Transverse colon (tissue), 4 donors: ENCODE measurements around the gene HMCN2.

ENCODE experiments used
- EP300 ChIP-seq: sonication (generic); formaldehyde crosslinking; IDR thresholded peaks from one replicate; pipeline ENCODE4 v1.6.1; 2017; ENCODE audit warnings: antibody characterized with exemption, low read depth
- POLR2A ChIP-seq: fragments of 450-650 bp; IDR thresholded peaks from one replicate; pipeline ENCODE4 v1.6.1; 2016; ENCODE audit warnings: antibody characterized with exemption, mild to moderate bottlenecking, moderate library complexity
- POLR2AphosphoS5 ChIP-seq, 3 donors: sonication (generic); formaldehyde crosslinking; IDR thresholded peaks; one replicate each; pipeline ENCODE4 v1.6.1; 2016; ENCODE audit warnings: antibody characterized with exemption in 3 of 3
- TF ChIP-seq, protein P1 (sequence below), 5 experiments: fragments of 200-600 bp in 3 of 5; fragments of 450-650 bp in 2 of 5; sonication (generic) in 3 of 5; IDR thresholded peaks; 1 replicate in 2 of 5; 2 replicates in 3 of 5; pipeline ENCODE4 v1.5.1; 2016 to 2017; ENCODE audit warnings: antibody characterized with exemption in 5 of 5, inconsistent platforms in 3 of 5, mild to moderate bottlenecking in 2 of 5, moderate library complexity in 1 of 5

DNA sequence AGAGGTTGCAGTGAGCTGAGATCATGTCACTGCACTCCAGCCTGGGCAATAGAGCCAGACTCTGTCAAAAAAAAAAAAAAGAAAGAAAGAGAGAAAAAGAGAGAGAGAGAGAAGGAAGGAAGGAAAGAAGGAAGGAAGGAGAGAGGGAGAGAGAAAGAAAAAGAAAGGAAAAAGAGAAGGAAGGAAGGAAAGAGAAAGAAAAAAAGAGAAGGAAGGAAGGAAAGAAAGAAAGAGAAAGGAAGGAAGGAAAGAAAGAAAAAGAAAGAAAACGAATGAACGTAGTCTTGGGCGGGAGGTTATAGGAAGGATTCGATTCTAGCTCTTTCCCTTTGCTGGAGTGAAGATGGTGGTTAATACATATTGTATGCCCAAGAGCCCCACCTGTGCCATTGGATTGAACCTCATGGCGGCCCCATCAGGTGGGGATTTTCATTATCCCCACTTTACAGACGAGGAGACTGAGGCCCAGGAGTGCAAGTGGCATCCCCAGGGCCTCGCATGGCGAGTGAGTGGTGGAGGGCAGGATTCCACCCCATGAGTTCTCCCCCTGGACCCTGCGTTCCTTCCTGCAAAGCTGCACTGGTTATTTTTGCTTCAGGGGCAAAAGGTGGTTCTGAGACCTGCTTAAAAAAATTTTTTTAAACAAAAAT is 98.3 kb downstream of the HMCN2 start:
- TF ChIP-seq POLR2A (no peak), POLR2AphosphoS5 (IDR thresholded peaks at IDR 0.05) (no peak), EP300 (no peak)
- TF ChIP-seq, protein P1, sequence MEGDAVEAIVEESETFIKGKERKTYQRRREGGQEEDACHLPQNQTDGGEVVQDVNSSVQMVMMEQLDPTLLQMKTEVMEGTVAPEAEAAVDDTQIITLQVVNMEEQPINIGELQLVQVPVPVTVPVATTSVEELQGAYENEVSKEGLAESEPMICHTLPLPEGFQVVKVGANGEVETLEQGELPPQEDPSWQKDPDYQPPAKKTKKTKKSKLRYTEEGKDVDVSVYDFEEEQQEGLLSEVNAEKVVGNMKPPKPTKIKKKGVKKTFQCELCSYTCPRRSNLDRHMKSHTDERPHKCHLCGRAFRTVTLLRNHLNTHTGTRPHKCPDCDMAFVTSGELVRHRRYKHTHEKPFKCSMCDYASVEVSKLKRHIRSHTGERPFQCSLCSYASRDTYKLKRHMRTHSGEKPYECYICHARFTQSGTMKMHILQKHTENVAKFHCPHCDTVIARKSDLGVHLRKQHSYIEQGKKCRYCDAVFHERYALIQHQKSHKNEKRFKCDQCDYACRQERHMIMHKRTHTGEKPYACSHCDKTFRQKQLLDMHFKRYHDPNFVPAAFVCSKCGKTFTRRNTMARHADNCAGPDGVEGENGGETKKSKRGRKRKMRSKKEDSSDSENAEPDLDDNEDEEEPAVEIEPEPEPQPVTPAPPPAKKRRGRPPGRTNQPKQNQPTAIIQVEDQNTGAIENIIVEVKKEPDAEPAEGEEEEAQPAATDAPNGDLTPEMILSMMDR (IDR thresholded peaks at IDR 0.05) = no peak
